Amniotic epithelial cell (primary cell): ENCODE results near the gene ADAMTS3.

Experiments
- DNase-seq: peaks from one replicate; pipeline ENCODE4 v3.0.0-alpha.2; 2010; ENCODE audit warnings: low read depth

Gene ADAMTS3

GRCh38 chr4:72295966-72296557, 273.0 kb downstream of the ADAMTS3 start:
- peak; percentile 52 for DNase-seq

DNA sequence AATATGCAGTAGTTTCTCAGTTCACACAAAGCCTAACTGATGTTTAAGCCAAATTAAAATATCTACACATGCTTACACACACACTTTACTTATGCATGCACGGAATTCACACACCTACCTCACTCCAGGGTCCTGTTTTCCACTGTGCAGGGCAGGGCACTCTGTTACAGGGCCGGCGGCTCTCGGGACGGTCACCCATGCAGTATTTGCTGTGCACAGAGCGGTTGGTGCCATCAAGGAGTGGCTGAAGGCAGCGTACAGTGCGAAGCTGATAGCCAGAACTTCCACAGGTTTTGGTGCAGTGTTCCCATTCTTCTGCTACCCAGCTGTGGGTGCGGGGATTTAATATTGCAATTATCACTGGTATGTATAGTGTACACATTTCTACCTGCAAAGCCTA, 278.3 kb downstream of the ADAMTS3 start:
- no peak for DNase-seq

DNA sequence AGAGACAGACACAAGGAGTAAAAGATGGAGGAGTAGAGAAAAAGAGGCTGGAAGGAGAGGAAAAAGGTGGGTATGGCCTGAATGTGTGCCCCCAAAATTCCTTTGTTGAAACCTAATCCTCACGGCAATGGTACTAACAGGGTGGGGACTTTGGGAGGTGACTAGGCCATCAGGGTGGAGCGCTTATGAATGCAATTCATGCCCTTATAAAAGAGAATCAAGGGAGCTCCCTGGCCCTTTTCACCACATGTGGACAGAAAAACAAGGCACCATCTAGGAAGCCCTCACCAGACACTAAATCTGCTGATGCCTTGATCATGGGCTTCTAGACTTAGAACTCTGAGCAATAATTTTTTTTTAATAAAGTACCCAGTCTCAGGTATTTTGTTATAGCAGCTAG, 282.1 kb downstream of the ADAMTS3 start:
- DNase-seq: no peak

DNA sequence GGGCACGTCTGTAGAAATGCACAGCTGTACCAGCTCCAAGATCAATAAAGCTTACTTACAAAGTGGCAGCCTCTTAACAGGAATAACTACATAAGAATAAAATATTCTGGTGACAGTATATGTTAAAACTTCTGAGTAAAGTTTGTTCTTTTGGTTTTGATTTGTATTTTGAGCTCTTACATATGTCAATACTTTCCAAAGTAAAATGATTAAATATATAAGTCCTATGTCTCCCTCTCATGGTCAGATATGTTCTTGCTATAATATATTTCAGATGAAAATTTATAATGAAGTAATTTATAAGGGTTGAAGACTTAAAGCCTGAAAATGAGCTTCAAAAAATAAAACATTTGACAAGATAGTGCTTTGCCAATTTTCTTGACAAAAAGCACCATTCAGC, 282.8 kb downstream of the ADAMTS3 start:
- DNase-seq: peak; percentile 18

GRCh38 chr4:72283357-72283756, 285.7 kb downstream of the ADAMTS3 start:
- no peak for DNase-seq

GRCh38 chr4:72280252-72280651, 288.8 kb downstream of the ADAMTS3 start:
- DNase-seq: no peak

- DNase-seq: peak; percentile 42
Measured at GRCh38 chr4:72275381-72275780, 293.6 kb downstream of the ADAMTS3 start.

GRCh38 chr4:72274251-72274650, 294.8 kb downstream of the ADAMTS3 start:
- no peak for DNase-seq

DNA sequence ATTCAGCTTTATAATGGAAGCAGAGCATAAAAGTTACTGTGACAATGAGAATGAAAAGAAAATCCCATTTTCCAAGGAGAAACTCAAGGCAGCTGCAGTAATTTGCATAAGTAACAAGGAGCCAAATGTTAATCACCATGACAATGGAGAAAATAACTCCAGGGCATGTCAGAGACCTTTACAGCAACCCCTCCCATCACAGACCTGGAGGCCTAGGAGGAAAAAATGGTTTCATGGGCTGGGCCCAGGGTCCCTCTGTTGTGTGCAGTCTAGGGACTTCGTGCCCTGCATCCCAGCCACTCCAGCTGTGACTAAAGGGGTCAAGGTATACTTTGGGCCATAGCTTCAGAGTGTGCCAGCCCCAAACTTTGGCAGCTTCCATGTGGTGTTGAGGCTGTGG, 313.8 kb downstream of the ADAMTS3 start:
- no peak for DNase-seq

- DNase-seq: no peak
Measured at GRCh38 chr4:72243641-72244040, 325.4 kb downstream of the ADAMTS3 start.

- DNase-seq: no peak
Measured at GRCh38 chr4:72239487-72240116, 329.4 kb downstream of the ADAMTS3 start.
